Stimulated activated effector memory CD8-positive, alpha-beta T cell treated with anti-CD3 and anti-CD28 coated beads, Interleukin-12 subunit alpha, Interleukin-12 subunit beta, amount 100 ng/mL, for 72 hours (primary cell): ENCODE results near the gene PNMA8B.
A peak's percentile ranks its signal among the peaks of the same experiment; 100 is the strongest.
"Not testable (repeated sequence)": the region's sequence is repeated elsewhere in the genome, so short reads cannot be mapped to it uniquely, and the experiment has no call there.

Experiments
- ATAC-seq: fragments of 150-1000 bp; cut with Tn5 transposase; 2 replicates; pipeline ENCODE4 v1.10.0; 2021
- DNase-seq, 2 donors: peaks; one replicate each; pipeline ENCODE4 v3.0.0; 2021 to 2022; ENCODE audit warnings: low spot score in 2 of 2
- H3K27ac Mint-ChIP-seq: one replicate; pipeline ENCODE4 v1.8.0; 2022; ENCODE audit warnings: mild to moderate bottlenecking, mixed read lengths
- H3K36me3 Mint-ChIP-seq: one replicate; pipeline ENCODE4 v1.8.0; 2022; ENCODE audit warnings: mild to moderate bottlenecking, mixed read lengths
- H3K4me1 Mint-ChIP-seq: one replicate; pipeline ENCODE4 v1.8.0; 2022; ENCODE audit warnings: mixed read lengths
- H3K4me3 Mint-ChIP-seq: one replicate; pipeline ENCODE4 v1.8.0; 2022; ENCODE audit warnings: mild to moderate bottlenecking, mixed read lengths
- H3K9me3 Mint-ChIP-seq: one replicate; pipeline ENCODE4 v1.8.0; 2022; ENCODE audit warnings: mixed read lengths

Gene PNMA8B

GRCh38 chr19:46495786-46496099 lies at the start of gene PNMA8B:
Gene PNMA8B (minus strand): TSS chr19:46495867. CDS start chr19:46495465, 402 bp downstream.
- H3K27ac Mint-ChIP-seq = no peak within 1 kb of the TSS

GRCh38 chr19:46544651-46545050 lies 49.0 kb upstream of the PNMA8B start:
- ATAC-seq (no peak), DNase-seq (no peak)
- H3K36me3 Mint-ChIP-seq = no peaks in the 10 kb centered on the region
- no peaks in the 10 kb centered on the region for H3K4me1 Mint-ChIP-seq
- no peaks in the 10 kb centered on the region for H3K9me3 Mint-ChIP-seq
- H3K27ac Mint-ChIP-seq = no peak overlapping the region
- H3K4me3 Mint-ChIP-seq = no peak overlapping the region

More at GRCh38 chr19:46495786-46496099, at the start of gene PNMA8B:
- no peak for DNase-seq
- ATAC-seq = no peak
- Mint-ChIP-seq H3K4me1 (peaks cover 17% of the 10 kb centered on the region), H3K4me3 (peak within 1 kb of the TSS; percentile 57), H3K36me3 (peaks cover 5% of the 10 kb centered on the region), H3K9me3 (no peaks in the 10 kb centered on the region)

- H3K27ac Mint-ChIP-seq = no peak overlapping the region
- no peaks in the 10 kb centered on the region for H3K9me3 Mint-ChIP-seq
- H3K36me3 Mint-ChIP-seq = no peaks in the 10 kb centered on the region
- DNase-seq (peak; percentile 62 to 86), ATAC-seq (peak; percentile 63)
- peaks cover 2% of the 10 kb centered on the region for H3K4me1 Mint-ChIP-seq
- no peak overlapping the region for H3K4me3 Mint-ChIP-seq
These were observed 47.0 kb upstream of the PNMA8B start for GRCh38 chr19:46542428-46543230.

GRCh38 chr19:46537136-46538097 lies 41.8 kb upstream of the PNMA8B start:
- H3K4me3 Mint-ChIP-seq = no peak overlapping the region
- H3K4me1 Mint-ChIP-seq = peaks cover 6% of the 10 kb centered on the region
- H3K9me3 Mint-ChIP-seq = no peaks in the 10 kb centered on the region
- H3K27ac Mint-ChIP-seq = no peak overlapping the region
- ATAC-seq = peak; percentile 62
- DNase-seq = peak; percentile 52 to 73
- H3K36me3 Mint-ChIP-seq = no peaks in the 10 kb centered on the region

- Mint-ChIP-seq H3K4me1 (peaks cover 6% of the 10 kb centered on the region), H3K36me3 (no peaks in the 10 kb centered on the region), H3K27ac (no peak overlapping the region), H3K4me3 (no peak overlapping the region), H3K9me3 (no peaks in the 10 kb centered on the region)
- DNase-seq (no peak), ATAC-seq (no peak)
These were observed 40.7 kb upstream of the PNMA8B start for GRCh38 chr19:46536391-46536790.

GRCh38 chr19:46533621-46534081 lies 38.0 kb upstream of the PNMA8B start:
- no peak for ATAC-seq
- H3K4me1 Mint-ChIP-seq = peaks cover 23% of the 10 kb centered on the region
- no peaks in the 10 kb centered on the region for H3K9me3 Mint-ChIP-seq
- no peak overlapping the region for H3K4me3 Mint-ChIP-seq
- no peak overlapping the region for H3K27ac Mint-ChIP-seq
- no peak for DNase-seq
- H3K36me3 Mint-ChIP-seq = peaks cover 2% of the 10 kb centered on the region

- ATAC-seq = no peak
- Mint-ChIP-seq H3K9me3 (no peaks in the 10 kb centered on the region), H3K27ac (no peak overlapping the region), H3K36me3 (peaks cover 5% of the 10 kb centered on the region), H3K4me1 (peaks cover 23% of the 10 kb centered on the region), H3K4me3 (no peak overlapping the region)
- no peak for DNase-seq
These were observed 37.5 kb upstream of the PNMA8B start for GRCh38 chr19:46533078-46533620.

- peaks cover 5% of the 10 kb centered on the region for H3K36me3 Mint-ChIP-seq
- peaks cover 17% of the 10 kb centered on the region for H3K4me1 Mint-ChIP-seq
- no peak overlapping the region for H3K4me3 Mint-ChIP-seq
- ATAC-seq (peak; percentile 57), DNase-seq (no peak)
- no peak overlapping the region for H3K27ac Mint-ChIP-seq
- no peaks in the 10 kb centered on the region for H3K9me3 Mint-ChIP-seq
These were observed 35.0 kb upstream of the PNMA8B start for GRCh38 chr19:46530636-46531035.

- peak; percentile 66 for ATAC-seq
- H3K36me3 Mint-ChIP-seq = peaks cover 5% of the 10 kb centered on the region
- H3K4me3 Mint-ChIP-seq = no peak overlapping the region
- H3K9me3 Mint-ChIP-seq = no peaks in the 10 kb centered on the region
- H3K27ac Mint-ChIP-seq = peak overlapping the region; percentile 23
- DNase-seq = peak; percentile 54 to 74
- H3K4me1 Mint-ChIP-seq = peaks cover 17% of the 10 kb centered on the region
These were observed 34.2 kb upstream of the PNMA8B start for GRCh38 chr19:46529622-46530451.

- H3K4me3 Mint-ChIP-seq = no peak overlapping the region
- ATAC-seq (no peak), DNase-seq (no peak)
- H3K9me3 Mint-ChIP-seq = no peaks in the 10 kb centered on the region
- H3K27ac Mint-ChIP-seq = peak overlapping the region; percentile 23
- peaks cover 5% of the 10 kb centered on the region for H3K36me3 Mint-ChIP-seq
- H3K4me1 Mint-ChIP-seq = peaks cover 17% of the 10 kb centered on the region
These were observed 33.2 kb upstream of the PNMA8B start for GRCh38 chr19:46528601-46529590.

GRCh38 chr19:46526801-46527200 lies 31.1 kb upstream of the PNMA8B start:
- ATAC-seq, DNase-seq, H3K36me3 Mint-ChIP-seq, H3K4me3 Mint-ChIP-seq, H3K9me3 Mint-ChIP-seq, H3K27ac Mint-ChIP-seq: not testable (repeated sequence)
- H3K4me1 Mint-ChIP-seq = peaks cover 30% of the 10 kb centered on the region

- Mint-ChIP-seq H3K36me3 (peaks cover 5% of the 10 kb centered on the region), H3K27ac (no peak overlapping the region), H3K9me3 (no peaks in the 10 kb centered on the region), H3K4me1 (peaks cover 14% of the 10 kb centered on the region), H3K4me3 (no peak overlapping the region)
- ATAC-seq (peak; percentile 60), DNase-seq (no peak)
These were observed 28.6 kb upstream of the PNMA8B start for GRCh38 chr19:46524308-46524707.

GRCh38 chr19:46522988-46523387 lies 27.3 kb upstream of the PNMA8B start:
- H3K4me3 Mint-ChIP-seq, DNase-seq, H3K9me3 Mint-ChIP-seq, H3K36me3 Mint-ChIP-seq: not testable (repeated sequence)
- H3K27ac Mint-ChIP-seq = peak overlapping the region; percentile 44
- peak; percentile 82 for ATAC-seq
- peaks cover 12% of the 10 kb centered on the region for H3K4me1 Mint-ChIP-seq
